NOMO-1 (cell line): ENCODE data around the gene PRKG1.

Source experiments
- DNase-seq, 2 experiments: peaks; one replicate each; lab custom pipeline; 2025; ENCODE audit not compliant: unreplicated experiment in 2 of 2; lab: John Stamatoyannopoulos, UW

Gene PRKG1

DNA sequence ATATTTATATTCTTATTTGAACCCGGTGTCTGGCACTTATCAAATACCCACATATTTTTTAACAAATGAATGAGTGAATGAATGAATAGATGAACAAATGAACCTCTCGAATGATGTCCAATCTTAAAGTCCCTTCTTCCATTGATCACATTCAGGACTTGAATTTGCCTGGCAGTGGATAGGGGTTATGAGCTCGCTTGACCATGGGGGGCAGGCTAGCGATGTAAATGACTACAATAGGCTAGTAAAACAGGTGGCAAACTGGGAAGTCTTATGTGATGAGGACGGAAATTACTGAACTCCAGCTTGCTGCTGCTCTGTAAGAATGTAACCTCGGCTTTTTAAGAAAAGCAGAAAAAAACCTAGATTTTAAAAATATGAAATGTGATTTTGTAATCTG is 992.1 kb downstream of the PRKG1 start:
- DNase-seq, result no peak

DNA sequence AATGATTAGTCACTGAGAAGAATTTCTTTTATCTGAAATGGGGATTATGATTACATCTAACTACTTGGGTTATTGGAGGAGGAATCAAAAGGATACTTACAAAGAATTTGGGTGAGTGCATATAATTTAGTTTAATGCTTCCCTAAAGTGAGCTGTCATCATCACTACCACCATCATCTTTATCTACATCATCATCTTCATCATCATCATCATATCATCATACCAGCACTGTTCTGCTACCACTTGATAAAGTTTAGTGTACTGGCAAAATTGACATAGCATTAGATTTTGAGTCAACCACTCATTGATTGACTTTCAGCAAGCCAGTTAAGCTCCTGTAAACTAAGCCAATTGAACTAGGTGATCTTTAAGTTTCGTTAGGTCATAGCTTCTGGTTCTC is 994.2 kb downstream of the PRKG1 start:
- no peak for DNase-seq

DNA sequence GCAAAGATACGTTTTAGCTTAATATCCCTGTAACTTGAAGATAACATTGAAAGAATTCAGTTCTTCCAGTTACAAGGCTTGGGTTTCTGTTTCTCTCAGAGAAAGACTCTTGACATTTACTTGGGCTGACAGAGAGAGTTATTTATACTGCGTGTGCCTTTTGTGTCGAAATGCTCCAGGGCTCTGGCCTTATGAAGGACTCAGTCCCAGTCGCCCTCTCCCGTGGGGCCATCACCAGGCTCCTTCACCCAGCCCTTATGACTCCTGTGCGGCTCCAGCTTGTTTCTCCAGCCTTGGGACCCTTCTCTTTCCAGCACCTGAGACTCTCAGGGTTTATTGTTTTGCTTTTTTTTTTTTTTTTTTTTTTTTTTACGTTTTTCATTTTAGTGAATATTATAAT is 997.5 kb downstream of the PRKG1 start:
- DNase-seq, result no peak

DNA sequence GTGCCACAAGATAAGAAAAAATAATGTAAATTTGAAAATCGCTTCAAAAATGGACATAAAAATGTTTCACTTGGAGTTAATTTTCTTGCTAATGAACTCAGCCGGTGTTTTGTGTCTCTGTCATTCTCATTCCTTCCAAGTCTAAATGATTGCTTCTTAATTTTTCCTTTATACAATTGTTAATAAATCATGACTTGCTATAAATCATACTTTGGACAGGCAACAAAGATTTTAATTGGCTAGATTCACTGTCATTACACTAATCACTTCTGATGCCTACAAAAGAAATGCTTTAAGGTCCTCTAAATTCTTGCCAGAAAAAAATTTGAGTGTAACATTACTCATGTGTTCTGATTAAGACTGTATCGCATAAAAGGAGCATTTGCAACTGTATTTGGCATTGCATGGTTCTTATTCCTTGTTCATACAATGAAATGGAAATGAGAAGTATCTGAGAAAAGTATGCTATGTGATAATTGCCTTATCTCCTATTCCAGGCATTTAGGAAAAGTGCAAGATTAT is 1000.3 kb downstream of the PRKG1 start:
- DNase-seq, result no peak

GRCh38 chr10:52077814-52078213 is 1003.5 kb downstream of the PRKG1 start:
- no peak for DNase-seq

DNA sequence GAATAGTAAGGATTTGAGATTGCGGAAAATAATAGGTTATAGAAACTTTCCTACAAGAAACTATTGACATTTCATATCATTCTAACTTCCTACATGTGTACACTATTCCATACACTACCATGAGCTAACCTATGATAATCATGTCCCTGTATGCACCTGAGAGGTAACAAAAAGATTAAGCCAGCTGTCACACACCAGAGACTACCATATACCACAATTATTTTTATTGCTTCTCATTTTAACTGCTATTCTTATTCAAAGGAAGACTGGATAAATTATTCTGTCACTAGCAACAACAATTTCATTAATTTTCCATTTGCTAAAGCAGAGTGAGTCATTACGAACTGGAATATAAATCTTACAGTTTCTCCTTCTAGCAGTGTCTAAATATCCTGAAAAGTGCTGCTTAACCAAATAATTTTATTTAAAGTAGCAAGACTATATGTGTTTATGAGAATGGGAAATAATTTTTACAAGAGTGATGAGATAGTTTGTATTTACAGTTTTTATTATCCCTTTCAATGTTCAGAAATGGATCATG is 1004.2 kb downstream of the PRKG1 start:
- DNase-seq, result no peak

DNA sequence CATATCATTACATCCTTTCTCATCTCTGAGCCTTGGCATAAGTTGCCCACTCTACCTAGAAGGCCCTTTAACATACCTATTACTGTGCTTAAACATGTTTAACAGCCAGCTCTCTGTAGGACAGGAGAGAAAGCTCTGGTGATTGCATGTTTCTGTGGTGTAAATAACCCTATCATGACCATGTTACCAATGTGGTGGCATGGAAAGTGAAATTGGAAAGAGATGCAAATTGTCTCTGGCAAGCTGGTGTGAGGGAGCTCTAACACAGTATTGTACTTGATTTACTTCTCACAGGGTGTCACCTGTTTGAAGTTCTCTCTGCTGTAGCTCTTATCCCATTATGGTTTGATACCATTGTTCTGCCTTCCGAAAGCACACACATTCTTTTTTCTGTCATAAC is 1008.0 kb downstream of the PRKG1 start:
- DNase-seq, result no peak

DNA sequence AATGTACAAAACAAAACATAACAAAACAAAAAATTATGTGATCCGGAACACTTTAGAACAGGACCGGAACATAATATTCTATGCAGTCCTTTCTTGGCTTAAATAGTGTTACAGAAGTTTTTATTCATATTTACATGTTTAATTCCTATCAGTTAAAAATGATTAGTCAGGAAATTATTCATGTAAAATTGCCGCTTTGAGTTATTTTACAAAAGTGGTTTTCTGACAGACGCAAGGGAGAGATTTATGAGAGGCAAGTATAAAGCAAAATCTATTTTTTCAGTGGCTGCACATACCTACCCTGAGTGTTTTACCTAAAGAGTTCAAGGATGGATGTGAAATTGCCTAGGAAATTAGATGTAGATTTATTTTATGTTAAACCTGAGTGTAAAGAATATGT is 1009.1 kb downstream of the PRKG1 start:
- no peak for DNase-seq

DNA sequence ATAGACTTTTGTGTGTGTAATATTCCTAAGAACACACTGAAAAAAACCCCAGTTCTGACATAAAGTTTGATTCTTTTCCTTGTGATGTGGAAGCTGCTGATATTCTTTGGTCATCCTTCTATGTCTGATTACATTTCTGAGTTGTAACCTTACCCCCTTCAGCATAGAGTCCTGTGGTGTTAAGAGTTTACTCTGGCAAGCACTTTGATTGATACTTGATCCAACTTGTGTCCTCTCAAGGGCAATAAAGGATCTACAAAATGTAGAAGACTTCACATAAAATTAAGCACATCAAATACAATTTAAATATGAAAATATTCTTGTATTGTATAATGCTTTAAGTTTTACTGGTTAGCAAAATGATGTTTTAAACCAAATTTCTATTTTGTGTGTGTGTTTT is 1018.1 kb downstream of the PRKG1 start:
- no peak for DNase-seq

GRCh38 chr10:52098130-52098529 is 1023.8 kb downstream of the PRKG1 start:
- DNase-seq, result no peak

GRCh38 chr10:52099026-52099600 is 1024.8 kb downstream of the PRKG1 start:
- no peak for DNase-seq

GRCh38 chr10:52100011-52100547 is 1025.8 kb downstream of the PRKG1 start:
- no peak for DNase-seq

- no peak for DNase-seq
Observed at GRCh38 chr10:52105301-52105700, 1031.0 kb downstream of the PRKG1 start.

DNA sequence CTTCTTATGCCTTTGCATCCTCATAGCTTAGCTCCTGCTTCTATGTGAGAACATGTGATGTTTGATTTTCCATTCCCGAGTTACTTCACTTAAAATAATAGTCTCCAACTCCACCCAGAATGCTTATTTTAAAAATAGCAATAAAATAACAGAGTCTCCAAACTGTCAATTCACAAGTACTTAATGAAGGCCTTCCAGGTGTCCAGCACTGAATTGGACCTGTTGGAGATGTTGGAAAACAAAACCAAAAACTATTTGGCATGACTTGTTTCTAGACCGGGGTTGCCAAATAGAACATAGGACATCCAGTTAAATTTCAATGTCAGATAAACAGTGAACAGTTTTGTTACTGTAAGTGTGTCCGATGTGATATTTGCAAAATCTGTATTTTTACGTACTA is 1031.7 kb downstream of the PRKG1 start:
- DNase-seq, result no peak

GRCh38 chr10:52106899-52107298 is 1032.6 kb downstream of the PRKG1 start:
- no peak for DNase-seq

DNA sequence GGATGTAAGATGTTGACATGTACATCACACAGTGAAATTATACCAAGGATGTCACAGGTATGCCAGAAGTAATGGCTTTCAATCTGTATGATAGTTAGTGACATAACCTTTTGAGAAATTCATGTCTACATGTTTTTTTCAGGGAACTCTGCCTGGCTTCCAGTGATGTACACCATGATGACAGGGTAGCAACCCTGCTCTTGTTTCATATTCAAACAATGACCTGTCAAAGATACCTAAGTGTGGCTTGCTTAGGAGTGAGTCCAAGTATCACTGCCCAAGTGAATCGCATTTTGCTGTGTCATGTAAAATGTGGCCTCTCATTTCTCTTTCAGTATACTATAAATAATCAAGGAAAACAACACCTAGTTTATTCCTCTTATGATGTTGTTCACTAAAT is 1033.9 kb downstream of the PRKG1 start:
- DNase-seq, result no peak

DNA sequence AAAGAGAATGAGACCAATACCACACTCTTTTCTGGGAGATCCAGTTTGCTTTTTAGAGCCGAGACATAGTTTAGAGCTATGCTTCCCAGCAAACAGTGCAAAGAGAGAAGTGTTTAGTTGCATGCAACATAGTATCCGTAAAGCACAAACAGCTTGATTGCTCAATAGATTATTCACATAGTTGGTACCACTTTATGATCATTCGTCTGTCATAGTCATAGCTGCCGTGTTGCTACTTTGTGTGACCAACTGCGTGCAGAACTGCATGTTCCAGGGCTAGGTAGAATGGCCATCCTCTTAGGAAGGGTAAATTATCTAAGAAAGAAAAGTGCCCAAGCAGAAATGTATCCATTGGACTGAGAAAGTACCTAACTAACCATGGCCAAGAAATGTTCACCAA is 1036.3 kb downstream of the PRKG1 start:
- no peak for DNase-seq

GRCh38 chr10:52111101-52111891 is 1037.0 kb downstream of the PRKG1 start:
- no peak for DNase-seq

DNA sequence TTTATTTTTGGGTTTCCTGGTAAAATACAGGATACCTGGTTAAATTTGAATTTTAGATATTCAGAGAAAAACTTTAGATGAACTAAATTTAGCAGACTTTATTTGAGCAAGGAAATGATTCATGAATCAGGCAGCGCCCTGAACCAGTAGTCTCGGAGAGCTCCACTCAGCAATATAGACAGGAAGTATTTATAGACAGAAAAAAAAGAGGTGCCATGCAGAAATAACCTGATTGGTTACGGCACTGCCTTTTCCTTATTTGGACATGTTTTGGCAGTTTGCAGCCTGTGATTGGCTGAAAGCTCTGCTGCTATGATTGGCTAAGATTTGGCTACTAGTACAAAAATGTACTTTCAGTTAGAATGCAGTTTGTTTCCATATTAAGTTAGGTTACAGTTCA is 1041.5 kb downstream of the PRKG1 start:
- DNase-seq, result no peak

- no peak for DNase-seq
Observed at GRCh38 chr10:52119507-52119906, 1045.2 kb downstream of the PRKG1 start.

DNA sequence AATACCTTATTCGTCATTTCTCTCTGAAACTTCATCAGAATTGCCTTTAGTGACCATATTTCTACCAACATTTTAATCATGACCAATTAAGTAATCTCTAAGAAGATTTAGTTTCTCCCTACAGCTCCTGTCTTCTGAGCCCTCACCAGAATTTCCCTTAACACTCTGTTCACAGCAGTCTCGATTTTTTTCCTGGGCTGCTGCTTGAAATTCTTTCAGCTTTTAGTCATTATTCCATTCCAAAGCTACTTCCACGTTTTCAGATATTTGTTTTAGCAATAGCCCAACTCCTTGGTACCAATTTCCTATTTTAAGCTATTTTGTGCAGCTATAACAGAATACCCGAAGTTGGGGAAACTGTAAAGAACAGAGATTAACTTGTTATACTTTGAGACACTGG is 1047.4 kb downstream of the PRKG1 start:
- no peak for DNase-seq
